Loucy (cell line): ENCODE data around the gene RAN.

Source experiments
- H2AFZ ChIP-seq: fragments of 200-600 bp; sonication (generic); 2 replicates; pipeline ENCODE4 v1.6.0; 2016; ENCODE audit warnings: antibody characterized with exemption, mild to moderate bottlenecking, low read length, moderate library complexity
- H3F3A ChIP-seq: fragments of 200-600 bp; 2 replicates; pipeline ENCODE4 v1.6.0; 2016; ENCODE audit warnings: antibody characterized with exemption, low read depth, mild to moderate bottlenecking
- H3K27me3 ChIP-seq: fragments of 200-600 bp; sonication (generic); 2 replicates; pipeline ENCODE4 v1.6.1; 2014; ENCODE audit warnings: low read length, mild to moderate bottlenecking; ENCODE audit not compliant: insufficient read depth, poor library complexity, severe bottlenecking
- H3K36me3 ChIP-seq: fragments of 200-600 bp; sonication (generic); 2 replicates; pipeline ENCODE4 v1.6.1; 2016; ENCODE audit warnings: low read length; ENCODE audit not compliant: insufficient read depth
- H3K4me1 ChIP-seq: fragments of 200-600 bp; sonication (generic); 2 replicates; pipeline ENCODE4 v1.5.1; 2014; ENCODE audit warnings: low read length, mild to moderate bottlenecking; ENCODE audit not compliant: insufficient read depth, poor library complexity, severe bottlenecking
- H3K4me2 ChIP-seq: fragments of 200-600 bp; sonication (generic); 2 replicates; pipeline ENCODE4 v1.6.0; 2014; ENCODE audit warnings: antibody characterized with exemption, low read length, low read depth, mild to moderate bottlenecking; ENCODE audit not compliant: poor library complexity, severe bottlenecking
- H3K4me3 ChIP-seq: fragments of 200-600 bp; sonication (generic); 2 replicates; pipeline ENCODE4 v1.5.1; 2014; ENCODE audit warnings: low read length, mild to moderate bottlenecking, mixed read lengths; ENCODE audit not compliant: poor library complexity, severe bottlenecking
- H3K79me2 ChIP-seq: fragments of 200-600 bp; sonication (generic); 2 replicates; pipeline ENCODE4 v1.6.1; 2014; ENCODE audit warnings: low read length; ENCODE audit not compliant: insufficient read depth
- H3K9ac ChIP-seq: fragments of 200-600 bp; sonication (generic); 2 replicates; pipeline ENCODE4 v1.6.0; 2014; ENCODE audit warnings: mild to moderate bottlenecking, low read depth, low read length, moderate library complexity; ENCODE audit not compliant: poor library complexity, severe bottlenecking
- H3K9me2 ChIP-seq: fragments of 200-600 bp; sonication (generic); replicated peaks from 2 replicates; pipeline ENCODE4 v1.6.1; 2016; ENCODE audit warnings: low read depth, low read length, mixed read lengths
- H3K9me3 ChIP-seq: fragments of 200-600 bp; sonication (generic); 2 replicates; pipeline ENCODE4 v1.6.1; 2014; ENCODE audit warnings: mild to moderate bottlenecking, antibody characterized with exemption, low read length, low read depth; ENCODE audit not compliant: insufficient read depth
- H4K20me1 ChIP-seq: fragments of 200-600 bp; sonication (generic); 2 replicates; pipeline ENCODE4 v1.6.0; 2014; ENCODE audit warnings: antibody characterized with exemption, low read length, mild to moderate bottlenecking; ENCODE audit not compliant: insufficient read depth, poor library complexity, severe bottlenecking
- CTCF ChIP-seq: fragments of 200-600 bp; sonication (generic); conservative IDR thresholded peaks from 2 replicates; pipeline ENCODE4 v1.5.1; 2014; ENCODE audit warnings: mild to moderate bottlenecking, antibody characterized with exemption, low read length
- EZH2phosphoT487 ChIP-seq: fragments of 200-600 bp; IDR thresholded peaks from 2 replicates; pipeline ENCODE4 v1.6.1; 2018; ENCODE audit warnings: antibody characterized with exemption, mild to moderate bottlenecking, moderate library complexity, borderline replicate concordance

Gene RAN

GRCh38 chr12:130878193-130879185 is 6.6 kb downstream of the RAN start:
- H3K4me1 ChIP-seq: peaks cover 14% of the 10 kb centered on the region
- no peaks in the 10 kb centered on the region for H3K27me3 ChIP-seq
- TF ChIP-seq EZH2phosphoT487 (no peak), CTCF (no peak)
- peaks cover 41% of the 10 kb centered on the region for H3K79me2 ChIP-seq
- H3K9ac ChIP-seq: no peak overlapping the region
- H2AFZ ChIP-seq: no peak overlapping the region
- H4K20me1 ChIP-seq: peaks cover 47% of the 10 kb centered on the region
- no peaks in the 10 kb centered on the region for H3K9me3 ChIP-seq
- no peak overlapping the region for H3K4me3 ChIP-seq
- H3K36me3 ChIP-seq: peaks cover 42% of the 10 kb centered on the region
- H3K9me2 ChIP-seq: no peaks in the 10 kb centered on the region
- peaks cover 12% of the 10 kb centered on the region; the same call in 1 of the 2 replicates for H3F3A ChIP-seq
- H3K4me2 ChIP-seq: no peak overlapping the region

- H2AFZ ChIP-seq: no peak overlapping the region
- H3K9me3 ChIP-seq: no peaks in the 10 kb centered on the region
- no peaks in the 10 kb centered on the region for H3K27me3 ChIP-seq
- H3K4me1 ChIP-seq: peaks cover 8% of the 10 kb centered on the region
- TF ChIP-seq EZH2phosphoT487 (no peak), CTCF (no peak)
- H3K4me2 ChIP-seq: no peak overlapping the region
- peaks cover 34% of the 10 kb centered on the region for H3K79me2 ChIP-seq
- no peak overlapping the region for H3K9ac ChIP-seq
- peaks cover 12% of the 10 kb centered on the region; the same call in 1 of the 2 replicates for H3F3A ChIP-seq
- H3K36me3 ChIP-seq: peaks cover 34% of the 10 kb centered on the region
- no peak overlapping the region for H3K4me3 ChIP-seq
- peaks cover 39% of the 10 kb centered on the region for H4K20me1 ChIP-seq
- no peaks in the 10 kb centered on the region for H3K9me2 ChIP-seq
These were observed 7.4 kb downstream of the RAN start for GRCh38 chr12:130879212-130879686.

- no peak for TF ChIP-seq EZH2phosphoT487
- TF ChIP-seq CTCF: no peak
- no peak overlapping the region for H3K4me2 ChIP-seq
- H3K9me3 ChIP-seq: no peaks in the 10 kb centered on the region
- no peak overlapping the region for H3K9ac ChIP-seq
- H3F3A ChIP-seq: peaks cover 12% of the 10 kb centered on the region; the same call in 1 of the 2 replicates
- H4K20me1 ChIP-seq: peaks cover 33% of the 10 kb centered on the region
- H3K36me3 ChIP-seq: peaks cover 28% of the 10 kb centered on the region
- H3K79me2 ChIP-seq: peaks cover 27% of the 10 kb centered on the region
- H3K27me3 ChIP-seq: no peaks in the 10 kb centered on the region
- H3K9me2 ChIP-seq: no peaks in the 10 kb centered on the region
- no peak overlapping the region for H2AFZ ChIP-seq
- H3K4me1 ChIP-seq: peaks cover 2% of the 10 kb centered on the region
- no peak overlapping the region for H3K4me3 ChIP-seq
These were observed 8.0 kb downstream of the RAN start for GRCh38 chr12:130879781-130880389.
